LNCAP (cell line): ENCODE data around the gene IP6K3.

Experiments used
- TF ChIP-seq, protein P1 (sequence below): fragments of 450-650 bp; IDR thresholded peaks from 2 replicates; pipeline ENCODE4 v1.5.1; 2017; ENCODE audit warnings: mild to moderate bottlenecking

The IP6K3 gene

GRCh38 chr6:33776186-33776585 is 29.5 kb upstream of the IP6K3 start:
- TF ChIP-seq, protein P1, sequence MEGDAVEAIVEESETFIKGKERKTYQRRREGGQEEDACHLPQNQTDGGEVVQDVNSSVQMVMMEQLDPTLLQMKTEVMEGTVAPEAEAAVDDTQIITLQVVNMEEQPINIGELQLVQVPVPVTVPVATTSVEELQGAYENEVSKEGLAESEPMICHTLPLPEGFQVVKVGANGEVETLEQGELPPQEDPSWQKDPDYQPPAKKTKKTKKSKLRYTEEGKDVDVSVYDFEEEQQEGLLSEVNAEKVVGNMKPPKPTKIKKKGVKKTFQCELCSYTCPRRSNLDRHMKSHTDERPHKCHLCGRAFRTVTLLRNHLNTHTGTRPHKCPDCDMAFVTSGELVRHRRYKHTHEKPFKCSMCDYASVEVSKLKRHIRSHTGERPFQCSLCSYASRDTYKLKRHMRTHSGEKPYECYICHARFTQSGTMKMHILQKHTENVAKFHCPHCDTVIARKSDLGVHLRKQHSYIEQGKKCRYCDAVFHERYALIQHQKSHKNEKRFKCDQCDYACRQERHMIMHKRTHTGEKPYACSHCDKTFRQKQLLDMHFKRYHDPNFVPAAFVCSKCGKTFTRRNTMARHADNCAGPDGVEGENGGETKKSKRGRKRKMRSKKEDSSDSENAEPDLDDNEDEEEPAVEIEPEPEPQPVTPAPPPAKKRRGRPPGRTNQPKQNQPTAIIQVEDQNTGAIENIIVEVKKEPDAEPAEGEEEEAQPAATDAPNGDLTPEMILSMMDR = no peak

DNA sequence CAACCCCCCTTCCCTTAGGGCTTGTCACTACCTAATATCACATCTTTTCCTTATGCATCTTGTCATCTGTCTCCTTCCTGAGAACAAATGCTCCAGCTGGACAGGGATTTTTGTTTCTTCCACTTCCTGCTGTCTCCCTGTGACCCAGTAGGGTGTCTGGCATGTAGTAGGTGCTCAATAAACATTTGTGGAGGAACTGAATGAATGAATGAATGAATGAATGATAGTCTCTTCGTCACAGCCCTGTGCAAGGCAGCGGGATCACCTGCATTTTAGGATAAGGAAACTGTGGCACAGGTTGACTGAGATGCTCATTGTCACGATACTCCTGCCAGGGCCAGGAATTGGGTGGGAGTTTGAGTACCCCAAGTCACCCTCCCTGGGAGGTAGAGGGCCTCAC is 28.1 kb upstream of the IP6K3 start:
- TF ChIP-seq, protein P1 = no peak

GRCh38 chr6:33772902-33773472 is 26.3 kb upstream of the IP6K3 start:
- TF ChIP-seq, protein P1 = no peak

- TF ChIP-seq, protein P1 = no peak
These were observed 25.6 kb upstream of the IP6K3 start for GRCh38 chr6:33772082-33772830.

- TF ChIP-seq, protein P1 = peak; percentile 88
These were observed 24.7 kb upstream of the IP6K3 start for GRCh38 chr6:33771146-33772081.

GRCh38 chr6:33770833-33771145 is 24.1 kb upstream of the IP6K3 start:
- TF ChIP-seq, protein P1 = no peak

- TF ChIP-seq, protein P1 = no peak
These were observed 23.6 kb upstream of the IP6K3 start for GRCh38 chr6:33770124-33770832.
